Kidney (tissue), 14 donors: ENCODE data around the gene MAGEB17. TPM values are rescaled to one million over a fixed set of nuclear protein-coding genes. Genes with fewer than 3 reads are reported as not detected.

Experiments
- DNase-seq, 5 donors: peaks; one replicate each; pipeline ENCODE4 v3.0.0-alpha.2; 2013 to 2020
- FAIRE-seq: peaks from 2 replicates; lab custom pipeline; 2012; peaks lifted over from hg19 to GRCh38; lab: Jason Lieb, UNC
- H3K27ac ChIP-seq, 2 donors: one replicate each; pipeline ENCODE4 v1.7.0; 2013; ENCODE audit warnings: low read depth in 2 of 2, low read length in 2 of 2, inconsistent platforms in 1 of 2
- H3K27me3 ChIP-seq: one replicate; pipeline ENCODE4 v1.7.1; 2013; ENCODE audit warnings: low read length, inconsistent platforms; ENCODE audit not compliant: control insufficient read depth, insufficient read depth
- H3K36me3 ChIP-seq, 3 donors: one replicate each; pipeline versions ENCODE4 v1.7.0 to v1.7.1; 2013; ENCODE audit warnings: low read length in 3 of 3, control low read depth in 1 of 3, inconsistent platforms in 1 of 3; ENCODE audit not compliant: insufficient read depth in 3 of 3, control insufficient read depth in 2 of 3
- H3K4me1 ChIP-seq, 3 donors: one replicate each; pipeline versions ENCODE4 v1.7.0 to v1.7.1; 2013; ENCODE audit warnings: low read length in 3 of 3, inconsistent platforms in 1 of 3, low read depth in 1 of 3; ENCODE audit not compliant: control insufficient read depth in 2 of 3, insufficient read depth in 2 of 3
- H3K4me3 ChIP-seq, 3 donors: one replicate each; pipeline versions ENCODE4 v1.7.0 to v1.8.1; 2013; ENCODE audit warnings: low read length in 3 of 3, control low read depth in 1 of 3, inconsistent platforms in 1 of 3
- H3K9ac ChIP-seq, 3 donors: one replicate each; pipeline versions ENCODE4 v1.7.0 to v1.7.1; 2013; ENCODE audit warnings: low read length in 3 of 3, control low read depth in 1 of 3, inconsistent platforms in 1 of 3
- H3K9me3 ChIP-seq, 3 donors: one replicate each; pipeline versions ENCODE4 v1.7.0 to v1.7.1; 2013; ENCODE audit warnings: low read length in 3 of 3, control low read depth in 1 of 3, inconsistent platforms in 1 of 3; ENCODE audit not compliant: control insufficient read depth in 2 of 3, insufficient read depth in 1 of 3
- intact Hi-C: fragments of 100-400 bp; cut with DNase I; formaldehyde crosslinking; loops from one replicate; pipeline ENCODE4 v1.11.1; 2022
- polyA plus RNA-seq: library from polyadenylated mRNA; stranded (reverse); fragments of 350-450 nt; fragmentation: Illumina TruSeq; extraction: RNeasy Lipid Tissue Mini Kit (QIAGEN cat#74804); gene quantifications from one replicate; pipeline ENCODE4 v1.2.3, GENCODE V29; 2014; ENCODE audit warnings: low read depth, low replicate concordance; ENCODE audit not compliant: insufficient read depth
- total RNA-seq: library from RNA; stranded (reverse); fragmentation: NEBNext Ultra II Directional; extraction: Animal tissue kit (Norgen Biotek cat#: 25700); gene quantifications from one replicate; pipeline ENCODE4 v1.2.1, GENCODE V29; 2021
- TF ChIP-seq, protein P1 (sequence below): IDR thresholded peaks from 3 replicates; pipeline ENCODE4 v1.5.1; 2012; ENCODE audit warnings: mild to moderate bottlenecking, moderate library complexity, borderline replicate concordance; ENCODE audit not compliant: insufficient read depth; ENCODE audit errors: extremely low read depth
- donor health status: control.
- donor health status: control.
- donor health status: control.
- donor health status: control.
- donor health status: control.
- donor health status: DM: yes; HTN: yes; CAD: no.
- donor health status: Normal renal cell carcinoma (clear cell type).

MAGEB17 gene
- total and polyA plus RNA-seq, 2 donors from 2014 or later: not detected

DNA sequence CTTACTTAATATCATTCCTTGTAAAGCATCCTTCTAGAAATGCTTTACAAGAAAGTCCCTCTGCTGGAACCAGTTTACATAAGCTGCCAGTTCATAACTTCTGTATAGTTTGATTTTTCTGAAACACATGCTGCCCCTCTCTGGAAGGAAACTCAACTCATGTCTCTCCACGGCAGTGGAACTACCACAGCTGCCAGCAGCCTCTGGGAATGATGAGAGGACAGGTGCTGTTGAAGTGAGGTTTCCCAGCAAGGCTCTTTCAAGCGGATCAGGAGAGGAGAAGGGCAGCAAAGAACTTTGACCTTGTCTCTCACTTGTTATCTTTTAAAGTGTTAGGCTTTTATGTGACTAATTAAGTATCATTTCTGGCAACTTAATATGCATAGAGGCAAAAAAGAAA lies 36.6 kb upstream of the MAGEB17 start:
- Histone ChIP-seq H3K9me3 (no peaks in the 10 kb centered on the region), H3K4me1 (no peaks in the 10 kb centered on the region), H3K9ac (no peak overlapping the region), H3K27me3 (peaks cover 4% of the 10 kb centered on the region), H3K4me3 (no peak overlapping the region), H3K36me3 (no peaks in the 10 kb centered on the region), H3K27ac (no peak overlapping the region)
- intact Hi-C loops: no loop called here
- TF ChIP-seq, protein P1, sequence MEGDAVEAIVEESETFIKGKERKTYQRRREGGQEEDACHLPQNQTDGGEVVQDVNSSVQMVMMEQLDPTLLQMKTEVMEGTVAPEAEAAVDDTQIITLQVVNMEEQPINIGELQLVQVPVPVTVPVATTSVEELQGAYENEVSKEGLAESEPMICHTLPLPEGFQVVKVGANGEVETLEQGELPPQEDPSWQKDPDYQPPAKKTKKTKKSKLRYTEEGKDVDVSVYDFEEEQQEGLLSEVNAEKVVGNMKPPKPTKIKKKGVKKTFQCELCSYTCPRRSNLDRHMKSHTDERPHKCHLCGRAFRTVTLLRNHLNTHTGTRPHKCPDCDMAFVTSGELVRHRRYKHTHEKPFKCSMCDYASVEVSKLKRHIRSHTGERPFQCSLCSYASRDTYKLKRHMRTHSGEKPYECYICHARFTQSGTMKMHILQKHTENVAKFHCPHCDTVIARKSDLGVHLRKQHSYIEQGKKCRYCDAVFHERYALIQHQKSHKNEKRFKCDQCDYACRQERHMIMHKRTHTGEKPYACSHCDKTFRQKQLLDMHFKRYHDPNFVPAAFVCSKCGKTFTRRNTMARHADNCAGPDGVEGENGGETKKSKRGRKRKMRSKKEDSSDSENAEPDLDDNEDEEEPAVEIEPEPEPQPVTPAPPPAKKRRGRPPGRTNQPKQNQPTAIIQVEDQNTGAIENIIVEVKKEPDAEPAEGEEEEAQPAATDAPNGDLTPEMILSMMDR: no peak
- DNase-seq (no peak), FAIRE-seq (no peak)

DNA sequence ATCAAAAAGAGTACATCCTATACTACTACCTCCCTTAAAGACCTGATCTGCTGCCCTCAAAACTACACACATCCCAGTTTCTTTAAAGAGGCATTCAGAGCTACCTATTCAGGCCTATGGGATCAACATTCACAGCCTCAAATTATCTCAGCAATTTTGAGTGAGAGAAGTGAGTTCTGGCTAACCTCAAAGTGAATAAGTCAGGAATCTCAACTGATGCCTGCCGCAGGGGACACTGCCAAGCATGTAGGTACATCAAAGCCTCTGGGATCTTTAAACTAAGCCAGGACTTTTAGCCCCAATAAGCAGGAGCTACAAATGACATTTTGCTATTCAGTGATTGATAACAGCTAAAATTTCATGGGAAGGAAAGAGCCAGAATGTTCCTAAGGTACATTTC lies 32.3 kb upstream of the MAGEB17 start:
- Histone ChIP-seq H3K9me3 (no peaks in the 10 kb centered on the region), H3K27me3 (peaks cover 10% of the 10 kb centered on the region), H3K4me1 (no peaks in the 10 kb centered on the region), H3K9ac (no peak overlapping the region), H3K36me3 (no peaks in the 10 kb centered on the region), H3K4me3 (no peak overlapping the region), H3K27ac (no peak overlapping the region)
- no peak for DNase-seq
- TF ChIP-seq, protein P1: no peak
- intact Hi-C loops: no loop called here
- FAIRE-seq: no peak

DNA sequence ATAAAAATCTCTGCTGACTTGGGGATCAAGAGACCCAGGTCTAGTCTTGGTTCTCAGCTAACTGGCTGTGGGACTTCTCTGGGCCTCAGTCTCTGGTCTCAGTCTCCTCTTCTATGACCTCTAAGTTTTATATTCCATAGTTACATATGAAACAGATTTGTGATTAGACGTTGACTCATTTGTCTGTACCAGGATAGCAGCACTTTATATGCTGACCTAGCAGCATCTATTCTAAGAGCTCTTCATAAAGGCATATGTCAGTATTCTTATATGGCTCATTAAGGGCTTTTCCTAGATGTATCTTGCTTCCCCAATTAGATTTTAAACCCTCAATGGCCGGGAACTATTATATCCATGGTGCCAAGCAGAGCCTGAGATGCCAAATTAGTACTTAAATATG lies 31.2 kb upstream of the MAGEB17 start:
- FAIRE-seq (no peak), DNase-seq (no peak)
- Histone ChIP-seq H3K4me3 (no peak overlapping the region), H3K4me1 (no peaks in the 10 kb centered on the region), H3K36me3 (no peaks in the 10 kb centered on the region), H3K9ac (no peak overlapping the region), H3K9me3 (no peaks in the 10 kb centered on the region), H3K27ac (no peak overlapping the region), H3K27me3 (peaks cover 8% of the 10 kb centered on the region)
- TF ChIP-seq, protein P1: no peak
- intact Hi-C loops: no loop called here
